ENCODE results near the gene SLC4A1AP. TPM values are rescaled to one million over a fixed set of nuclear protein-coding genes. Genes with fewer than 3 reads are reported as not detected.

SLC4A1AP gene
- total and polyA plus RNA-seq, 2 of the 13 experiments (the other 11 are each of a cell fraction or from before 2014, with no cell fraction given) = 15.3 to 44.6 TPM

DNA sequence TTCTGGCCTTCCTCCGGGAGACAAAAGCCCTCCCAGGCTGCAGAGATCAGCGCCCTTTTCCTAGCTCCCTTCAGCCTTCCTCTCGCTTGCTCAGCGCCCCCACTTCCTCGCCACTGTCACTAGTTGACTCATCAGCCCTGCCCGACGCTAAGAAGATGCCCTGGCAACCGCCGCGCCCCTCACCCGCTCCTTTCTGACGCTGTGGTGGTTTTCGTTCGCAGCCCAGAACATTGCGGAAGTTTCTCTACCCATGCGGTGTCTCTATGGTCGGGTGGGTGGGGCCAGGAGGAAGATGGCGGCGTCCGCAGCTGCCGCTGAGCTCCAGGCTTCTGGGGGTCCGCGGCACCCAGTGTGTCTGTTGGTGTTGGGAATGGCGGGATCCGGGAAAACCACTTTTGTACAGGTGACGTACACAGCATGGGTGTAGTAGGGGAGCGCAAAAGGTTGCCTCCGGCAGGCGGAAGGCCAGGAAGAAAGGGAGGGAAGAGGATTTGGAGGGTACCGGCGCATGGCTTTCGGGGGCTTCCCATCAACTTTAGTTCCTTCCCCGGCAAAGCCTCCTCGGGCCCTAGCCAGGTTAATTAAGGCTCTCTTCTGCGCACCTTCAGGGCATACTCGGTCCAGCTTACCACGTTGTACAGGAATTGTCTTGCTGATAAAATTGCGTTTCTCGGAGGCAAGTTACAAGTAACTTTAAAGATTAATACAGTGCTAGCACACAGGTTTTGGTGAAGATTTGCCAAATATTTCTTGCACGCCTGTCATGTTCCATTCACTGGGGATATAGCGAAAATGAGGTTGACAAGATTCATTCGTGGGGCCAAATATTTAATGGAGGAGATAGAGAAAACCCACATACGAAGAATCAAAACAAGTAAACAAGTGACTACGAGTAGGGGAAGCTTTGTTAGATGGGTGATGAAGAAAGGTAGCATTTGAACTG, 34.7 kb upstream of the SLC4A1AP start, which contains the start of the genes CCDC121 and GPN1 (continued):
- TF ChIP-seq ATAD3A (CRISPR knock-in tag; IDR thresholded peaks at IDR 0.05) (no peak), MYC (CRISPR knock-in tag; IDR thresholded peaks at IDR 0.05; ENCODE audit: borderline replicate concordance) (peak; percentile 90), XBP1 (CRISPR knock-in tag; IDR thresholded peaks at IDR 0.05) (no peak), PLRG1 (conservative IDR thresholded peaks at IDR 0.05) (no peak), JUND (CRISPR knock-in tag; IDR thresholded peaks at IDR 0.05) (peak; percentile 84), ZNF331 (CRISPR knock-in tag; IDR thresholded peaks at IDR 0.05) (peak; percentile 85), ZNF788 (CRISPR knock-in tag; IDR thresholded peaks at IDR 0.05; ENCODE audit: borderline replicate concordance) (peak; percentile 81; the same call in 1 of the 2 replicates), ZNF24 (IDR thresholded peaks at IDR 0.05) (no peak), ZFYVE20 (CRISPR knock-in tag; IDR thresholded peaks at IDR 0.05; ENCODE audit: borderline replicate concordance, low read depth) (peak; percentile 7; the same call in 1 of the 2 replicates), ZBTB8A (CRISPR knock-in tag; IDR thresholded peaks at IDR 0.05; ENCODE audit: borderline replicate concordance, low read depth) (no peak), ELF3 (CRISPR knock-in tag; IDR thresholded peaks at IDR 0.05) (peak; percentile 94), SRSF9 (IDR thresholded peaks at IDR 0.05; ENCODE audit: borderline replicate concordance, insufficient read depth, low read depth, low read length, poor library complexity, severe bottlenecking) (no peak), SKI (IDR thresholded peaks at IDR 0.05; ENCODE audit: partially characterized antibody) (peak; percentile 33), ZNF740 (CRISPR knock-in tag; IDR thresholded peaks at IDR 0.05) (no peak), KDM5B (CRISPR knock-in tag; IDR thresholded peaks at IDR 0.05; ENCODE audit: borderline replicate concordance) (no peak; the same call in 1 of the 2 replicates), ZFY (CRISPR knock-in tag; IDR thresholded peaks at IDR 0.05) (peak; percentile 80), TP53 (CRISPR knock-in tag; conservative IDR thresholded peaks at IDR 0.05) (no peak), IRX3 (CRISPR knock-in tag; IDR thresholded peaks at IDR 0.05; ENCODE audit: borderline replicate concordance, low read depth) (no peak), ZNF713 (CRISPR knock-in tag; IDR thresholded peaks at IDR 0.05) (0 out of 2 replicates have a peak, but pooled peaks have one; percentile 90)
- TF ChIP-seq, protein P1, sequence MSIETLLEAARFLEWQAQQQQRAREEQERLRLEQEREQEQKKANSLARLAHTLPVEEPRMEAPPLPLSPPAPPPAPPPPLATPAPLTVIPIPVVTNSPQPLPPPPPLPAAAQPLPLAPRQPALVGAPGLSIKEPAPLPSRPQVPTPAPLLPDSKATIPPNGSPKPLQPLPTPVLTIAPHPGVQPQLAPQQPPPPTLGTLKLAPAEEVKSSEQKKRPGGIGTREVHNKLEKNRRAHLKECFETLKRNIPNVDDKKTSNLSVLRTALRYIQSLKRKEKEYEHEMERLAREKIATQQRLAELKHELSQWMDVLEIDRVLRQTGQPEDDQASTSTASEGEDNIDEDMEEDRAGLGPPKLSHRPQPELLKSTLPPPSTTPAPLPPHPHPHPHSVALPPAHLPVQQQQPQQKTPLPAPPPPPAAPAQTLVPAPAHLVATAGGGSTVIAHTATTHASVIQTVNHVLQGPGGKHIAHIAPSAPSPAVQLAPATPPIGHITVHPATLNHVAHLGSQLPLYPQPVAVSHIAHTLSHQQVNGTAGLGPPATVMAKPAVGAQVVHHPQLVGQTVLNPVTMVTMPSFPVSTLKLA (IDR thresholded peaks at IDR 0.05) = peak; percentile 79
- TF ChIP-seq, protein P2, sequence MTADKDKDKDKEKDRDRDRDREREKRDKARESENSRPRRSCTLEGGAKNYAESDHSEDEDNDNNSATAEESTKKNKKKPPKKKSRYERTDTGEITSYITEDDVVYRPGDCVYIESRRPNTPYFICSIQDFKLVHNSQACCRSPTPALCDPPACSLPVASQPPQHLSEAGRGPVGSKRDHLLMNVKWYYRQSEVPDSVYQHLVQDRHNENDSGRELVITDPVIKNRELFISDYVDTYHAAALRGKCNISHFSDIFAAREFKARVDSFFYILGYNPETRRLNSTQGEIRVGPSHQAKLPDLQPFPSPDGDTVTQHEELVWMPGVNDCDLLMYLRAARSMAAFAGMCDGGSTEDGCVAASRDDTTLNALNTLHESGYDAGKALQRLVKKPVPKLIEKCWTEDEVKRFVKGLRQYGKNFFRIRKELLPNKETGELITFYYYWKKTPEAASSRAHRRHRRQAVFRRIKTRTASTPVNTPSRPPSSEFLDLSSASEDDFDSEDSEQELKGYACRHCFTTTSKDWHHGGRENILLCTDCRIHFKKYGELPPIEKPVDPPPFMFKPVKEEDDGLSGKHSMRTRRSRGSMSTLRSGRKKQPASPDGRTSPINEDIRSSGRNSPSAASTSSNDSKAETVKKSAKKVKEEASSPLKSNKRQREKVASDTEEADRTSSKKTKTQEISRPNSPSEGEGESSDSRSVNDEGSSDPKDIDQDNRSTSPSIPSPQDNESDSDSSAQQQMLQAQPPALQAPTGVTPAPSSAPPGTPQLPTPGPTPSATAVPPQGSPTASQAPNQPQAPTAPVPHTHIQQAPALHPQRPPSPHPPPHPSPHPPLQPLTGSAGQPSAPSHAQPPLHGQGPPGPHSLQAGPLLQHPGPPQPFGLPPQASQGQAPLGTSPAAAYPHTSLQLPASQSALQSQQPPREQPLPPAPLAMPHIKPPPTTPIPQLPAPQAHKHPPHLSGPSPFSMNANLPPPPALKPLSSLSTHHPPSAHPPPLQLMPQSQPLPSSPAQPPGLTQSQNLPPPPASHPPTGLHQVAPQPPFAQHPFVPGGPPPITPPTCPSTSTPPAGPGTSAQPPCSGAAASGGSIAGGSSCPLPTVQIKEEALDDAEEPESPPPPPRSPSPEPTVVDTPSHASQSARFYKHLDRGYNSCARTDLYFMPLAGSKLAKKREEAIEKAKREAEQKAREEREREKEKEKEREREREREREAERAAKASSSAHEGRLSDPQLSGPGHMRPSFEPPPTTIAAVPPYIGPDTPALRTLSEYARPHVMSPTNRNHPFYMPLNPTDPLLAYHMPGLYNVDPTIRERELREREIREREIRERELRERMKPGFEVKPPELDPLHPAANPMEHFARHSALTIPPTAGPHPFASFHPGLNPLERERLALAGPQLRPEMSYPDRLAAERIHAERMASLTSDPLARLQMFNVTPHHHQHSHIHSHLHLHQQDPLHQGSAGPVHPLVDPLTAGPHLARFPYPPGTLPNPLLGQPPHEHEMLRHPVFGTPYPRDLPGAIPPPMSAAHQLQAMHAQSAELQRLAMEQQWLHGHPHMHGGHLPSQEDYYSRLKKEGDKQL (CRISPR knock-in tag; IDR thresholded peaks at IDR 0.05; ENCODE audit: low read depth) = no peak
- TF ChIP-seq, protein P3, sequence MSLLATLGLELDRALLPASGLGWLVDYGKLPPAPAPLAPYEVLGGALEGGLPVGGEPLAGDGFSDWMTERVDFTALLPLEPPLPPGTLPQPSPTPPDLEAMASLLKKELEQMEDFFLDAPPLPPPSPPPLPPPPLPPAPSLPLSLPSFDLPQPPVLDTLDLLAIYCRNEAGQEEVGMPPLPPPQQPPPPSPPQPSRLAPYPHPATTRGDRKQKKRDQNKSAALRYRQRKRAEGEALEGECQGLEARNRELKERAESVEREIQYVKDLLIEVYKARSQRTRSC (CRISPR knock-in tag; IDR thresholded peaks at IDR 0.05; ENCODE audit: low read depth) = no peak

Data from HepG2 (cell line).